ENCODE measurements around the gene SMYD4. TPM values are rescaled to one million over a fixed set of nuclear protein-coding genes. Genes with fewer than 3 reads are reported as not detected.
"Not testable (repeated sequence)": the region's sequence is repeated elsewhere in the genome, so short reads cannot be mapped to it uniquely, and the experiment has no call there.

SMYD4 gene
- total RNA-seq, 1 donor from 2014 or later = 21.8 TPM

- Mint-ChIP-seq H3K4me1 (no peaks in the 10 kb centered on the region), H3K9me3 (no peaks in the 10 kb centered on the region), H3K27ac (no peak overlapping the region), H3K36me3 (ENCODE audit: low read depth) (no peaks in the 10 kb centered on the region), H3K27me3 (no peaks in the 10 kb centered on the region), H3K4me3 (no peak overlapping the region)
- intact Hi-C loops (cut with micrococcal nuclease) = no loop called here
- CTCF ChIA-PET = no interaction called here
- no peak for ATAC-seq (ENCODE audit: low read depth)
- POLR2A ChIA-PET = no interaction called here
- DNase-seq = no peak
- TF ChIP-seq CTCF (IDR thresholded peaks at IDR 0.05) = no peak
Measured at GRCh38 chr17:1744551-1745512, 84.9 kb downstream of the SMYD4 start.

- ChIA-PET POLR2A (interaction anchor here (0.7 to 0.8 kb wide), 2 partner anchors 21 to 94 kb away, joined by 4 to 7 read pairs; no protein-coding TSS in a partner anchor), CTCF (no interaction called here)
- H3K36me3 Mint-ChIP-seq (ENCODE audit: low read depth) = peaks cover 2% of the 10 kb centered on the region
- no peak for ATAC-seq (ENCODE audit: low read depth)
- no peaks in the 10 kb centered on the region for H3K4me1 Mint-ChIP-seq
- H3K9me3 Mint-ChIP-seq = no peaks in the 10 kb centered on the region
- intact Hi-C loops (cut with micrococcal nuclease) = no loop called here
- TF ChIP-seq CTCF (IDR thresholded peaks at IDR 0.05) = no peak
- H3K27me3 Mint-ChIP-seq = no peaks in the 10 kb centered on the region
- H3K27ac Mint-ChIP-seq = no peak overlapping the region
- H3K4me3 Mint-ChIP-seq = no peak overlapping the region
- DNase-seq = no peak
Measured at GRCh38 chr17:1743088-1743439, 86.6 kb downstream of the SMYD4 start.

GRCh38 chr17:1742371-1743087, 87.2 kb downstream of the SMYD4 start, which contains the start of gene SERPINF2:
TSS of gene SERPINF2 (plus strand) at chr17:1742871. CDS start at chr17:1744996, 2,125 bp downstream.
- CTCF ChIA-PET = no interaction called here
- H3K36me3 Mint-ChIP-seq (ENCODE audit: low read depth) = peaks cover 7% of the 10 kb centered on the region
- intact Hi-C loops (cut with micrococcal nuclease) = no loop called here

GRCh38 chr17:1741899-1742298, 87.8 kb downstream of the SMYD4 start:
- H3K27me3 Mint-ChIP-seq; H3K4me1 Mint-ChIP-seq; CTCF ChIA-PET; POLR2A ChIA-PET; H3K27ac Mint-ChIP-seq; DNase-seq; ATAC-seq (ENCODE audit: low read depth); H3K4me3 Mint-ChIP-seq; intact Hi-C loops (cut with micrococcal nuclease); H3K9me3 Mint-ChIP-seq: not testable (repeated sequence)
- peaks cover 14% of the 10 kb centered on the region for H3K36me3 Mint-ChIP-seq (ENCODE audit: low read depth)

More at GRCh38 chr17:1742371-1743087, 87.2 kb downstream of the SMYD4 start, which contains the start of gene SERPINF2:
- Mint-ChIP-seq H3K27ac (no peak within 1 kb of the TSS), H3K4me1 (no peaks in the 10 kb centered on the region), H3K9me3 (no peaks in the 10 kb centered on the region), H3K27me3 (no peaks in the 10 kb centered on the region), H3K4me3 (no peak within 1 kb of the TSS)
- DNase-seq = no peak
- ATAC-seq (ENCODE audit: low read depth) = no peak
- POLR2A ChIA-PET = interaction anchor here (0.8 kb wide), 1 partner anchor 21 kb away, joined by 4 read pairs; no protein-coding TSS in a partner anchor
- no peak for TF ChIP-seq CTCF (IDR thresholded peaks at IDR 0.05)

GRCh38 chr17:1737531-1738291, 92.0 kb downstream of the SMYD4 start:
- no peak for DNase-seq
- H3K4me3 Mint-ChIP-seq = no peak overlapping the region
- TF ChIP-seq CTCF (IDR thresholded peaks at IDR 0.05) = no peak

More at GRCh38 chr17:1737531-1738291, 92.0 kb downstream of the SMYD4 start:
- H3K27me3 Mint-ChIP-seq = no peaks in the 10 kb centered on the region
- ChIA-PET CTCF (no interaction called here), POLR2A (interaction anchor here (0.5 to 0.7 kb wide), 2 partner anchors 18 to 112 kb away, joined by 3 read pairs; no protein-coding TSS in a partner anchor)
- H3K4me1 Mint-ChIP-seq = peaks cover 22% of the 10 kb centered on the region
- intact Hi-C loops (cut with micrococcal nuclease) = no loop called here
- no peaks in the 10 kb centered on the region for H3K9me3 Mint-ChIP-seq
- H3K27ac Mint-ChIP-seq = no peak overlapping the region
- ATAC-seq (ENCODE audit: low read depth) = no peak
- peaks cover 42% of the 10 kb centered on the region for H3K36me3 Mint-ChIP-seq (ENCODE audit: low read depth)
